ENCODE results near the gene DNAAF3.

DNA sequence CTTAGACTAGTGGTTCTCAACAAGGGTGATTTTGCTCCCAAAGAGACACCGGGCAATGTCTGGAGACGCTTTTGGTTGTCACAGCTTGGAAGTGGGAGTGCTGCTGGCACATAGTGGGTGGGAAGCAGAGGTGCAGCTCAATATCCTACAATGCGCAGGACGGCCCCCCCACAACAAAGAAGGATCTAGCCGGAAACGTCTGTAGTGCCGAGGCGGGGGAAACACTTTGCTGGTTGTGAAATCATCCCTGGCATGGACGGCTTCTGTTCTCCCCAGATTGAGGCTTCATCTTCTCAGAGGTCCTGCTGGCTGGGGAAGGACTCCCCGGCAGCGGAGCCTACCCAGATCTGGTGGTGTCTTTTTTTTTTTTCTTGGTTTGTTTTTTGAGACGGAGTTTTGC lies 27.1 kb upstream of the DNAAF3 start:
- TF ChIP-seq, protein P1, sequence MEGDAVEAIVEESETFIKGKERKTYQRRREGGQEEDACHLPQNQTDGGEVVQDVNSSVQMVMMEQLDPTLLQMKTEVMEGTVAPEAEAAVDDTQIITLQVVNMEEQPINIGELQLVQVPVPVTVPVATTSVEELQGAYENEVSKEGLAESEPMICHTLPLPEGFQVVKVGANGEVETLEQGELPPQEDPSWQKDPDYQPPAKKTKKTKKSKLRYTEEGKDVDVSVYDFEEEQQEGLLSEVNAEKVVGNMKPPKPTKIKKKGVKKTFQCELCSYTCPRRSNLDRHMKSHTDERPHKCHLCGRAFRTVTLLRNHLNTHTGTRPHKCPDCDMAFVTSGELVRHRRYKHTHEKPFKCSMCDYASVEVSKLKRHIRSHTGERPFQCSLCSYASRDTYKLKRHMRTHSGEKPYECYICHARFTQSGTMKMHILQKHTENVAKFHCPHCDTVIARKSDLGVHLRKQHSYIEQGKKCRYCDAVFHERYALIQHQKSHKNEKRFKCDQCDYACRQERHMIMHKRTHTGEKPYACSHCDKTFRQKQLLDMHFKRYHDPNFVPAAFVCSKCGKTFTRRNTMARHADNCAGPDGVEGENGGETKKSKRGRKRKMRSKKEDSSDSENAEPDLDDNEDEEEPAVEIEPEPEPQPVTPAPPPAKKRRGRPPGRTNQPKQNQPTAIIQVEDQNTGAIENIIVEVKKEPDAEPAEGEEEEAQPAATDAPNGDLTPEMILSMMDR (optimal IDR thresholded peaks at IDR 0.05 in 1 of 3, IDR thresholded peaks at IDR 0.05 in 1 of 3, conservative IDR thresholded peaks at IDR 0.05 in 1 of 3; ENCODE audit: extremely low read depth in 1 of 3, insufficient read depth in 2 of 3, low read length in 3 of 3), result no peak
- TF ChIP-seq EZH2 (IDR thresholded peaks at IDR 0.05; ENCODE audit: low read length), result no peak
